Measurements from ENCODE around the gene TRIM36.

GRCh38 chr5:115084246-115084793 is 85.4 kb downstream of the TRIM36 start:
- TF ChIP-seq, protein P1, sequence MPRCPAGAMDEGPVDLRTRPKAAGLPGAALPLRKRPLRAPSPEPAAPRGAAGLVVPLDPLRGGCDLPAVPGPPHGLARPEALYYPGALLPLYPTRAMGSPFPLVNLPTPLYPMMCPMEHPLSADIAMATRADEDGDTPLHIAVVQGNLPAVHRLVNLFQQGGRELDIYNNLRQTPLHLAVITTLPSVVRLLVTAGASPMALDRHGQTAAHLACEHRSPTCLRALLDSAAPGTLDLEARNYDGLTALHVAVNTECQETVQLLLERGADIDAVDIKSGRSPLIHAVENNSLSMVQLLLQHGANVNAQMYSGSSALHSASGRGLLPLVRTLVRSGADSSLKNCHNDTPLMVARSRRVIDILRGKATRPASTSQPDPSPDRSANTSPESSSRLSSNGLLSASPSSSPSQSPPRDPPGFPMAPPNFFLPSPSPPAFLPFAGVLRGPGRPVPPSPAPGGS (IDR thresholded peaks at IDR 0.05), result no peak
- no peak for TF ChIP-seq CTCF (IDR thresholded peaks at IDR 0.05)
